A549 treated with CpdA at 1 μM for 4 hours (cell line): Measurements from ENCODE around the gene CLEC4F. TPM values are rescaled to one million over a fixed set of nuclear protein-coding genes. Genes with fewer than 3 reads are reported as not detected.

Experiments used
- total RNA-seq: library from RNA; stranded (reverse); fragments of 200-300 nt; extraction: Qiagen RNA extraction; gene quantifications from 5 replicates; pipeline ENCODE4 v1.2.3, GENCODE V29; 2022; ENCODE audit warnings: low read depth

Gene CLEC4F
- not detected in 5 replicates for total RNA-seq

GRCh38 chr2:70820499-70820898 is at the start of gene CLEC4F:
Gene CLEC4F, minus strand, starts transcription at chr2:70820599. Its CDS starts 76 bp downstream, at chr2:70820523.

GRCh38 chr2:70835643-70836042 is 15.2 kb upstream of the CLEC4F start, which contains the start of gene CD207:
Gene CD207, minus strand, starts transcription at chr2:70835816. Its CDS starts 40 bp downstream, at chr2:70835776.

GRCh38 chr2:70790136-70790828 is 30.1 kb downstream of the CLEC4F start, which contains the start of gene FIGLA:
Gene FIGLA, minus strand, starts transcription at chr2:70790643. Its CDS starts 5 bp downstream, at chr2:70790638.

GRCh38 chr2:70767699-70768589 is 52.5 kb downstream of the CLEC4F start, which contains the start of gene ADD2:
Gene ADD2, minus strand, starts transcription at chr2:70768200. Its CDS starts 61,792 bp downstream, at chr2:70706408.

Other genes starting within 250 kb of the CLEC4F start
- gene ADD2, start 52.4 kb downstream of the CLEC4F start, total RNA-seq = 17.7 to 27.3 TPM (median 22.9 TPM) in 5 replicates
- not detected in 5 replicates for gene FIGLA, start 30.0 kb downstream of the CLEC4F start, total RNA-seq
- gene CD207, start 15.2 kb upstream of the CLEC4F start, total RNA-seq = not detected in 5 replicates
- gene VAX2, start 80.0 kb upstream of the CLEC4F start, total RNA-seq = 3.8 to 5.6 TPM (median 4.9 TPM) in 5 replicates
- gene ATP6V1B1, start 115.3 kb upstream of the CLEC4F start, total RNA-seq = 1.5 to 2.5 TPM (median 2.4 TPM) in 4 of 5 replicates, not detected in the other
- 0.10 to 0.11 TPM in 2 of 5 replicates, not detected in the others for gene ANKRD53, start 158.0 kb upstream of the CLEC4F start, total RNA-seq
- 73.8 to 86.9 TPM (median 84.3 TPM) in 5 replicates for gene TEX261, start 174.3 kb upstream of the CLEC4F start, total RNA-seq
- 57.4 to 85.0 TPM (median 78.0 TPM) in 5 replicates for gene NAGK, start 248.0 kb upstream of the CLEC4F start, total RNA-seq